WERI-Rb-1 (cell line): ENCODE data around the gene MAP3K14.

Experiments used
- DNase-seq: peaks from one replicate; pipeline ENCODE4 v3.0.0-alpha.2; 2020
- H3K27ac ChIP-seq: fragments of 250-450 bp; sonication (Bioruptor Pico); 2 replicates; pipeline ENCODE4 v1.5.1; 2020; ENCODE audit warnings: mild to moderate bottlenecking, moderate library complexity
- H3K27me3 ChIP-seq: fragments of 250-450 bp; sonication (Bioruptor Pico); 2 replicates; pipeline ENCODE4 v1.5.1; 2021; ENCODE audit warnings: mild to moderate bottlenecking, low read depth, moderate library complexity; ENCODE audit not compliant: insufficient read depth, severe bottlenecking
- H3K36me3 ChIP-seq: fragments of 250-450 bp; sonication (Bioruptor Pico); 2 replicates; pipeline ENCODE4 v1.5.1; 2020; ENCODE audit warnings: mild to moderate bottlenecking, moderate library complexity
- H3K4me3 ChIP-seq: 2 replicates; pipeline ENCODE4 v1.5.1; 2011; ENCODE audit warnings: low read depth, mild to moderate bottlenecking, control low read depth, low read length
- H3K9me3 ChIP-seq: fragments of 250-450 bp; sonication (Bioruptor Pico); 2 replicates; pipeline ENCODE4 v1.5.1; 2021; ENCODE audit warnings: mild to moderate bottlenecking, moderate library complexity; ENCODE audit not compliant: severe bottlenecking
- TF ChIP-seq, protein P1 (sequence below): IDR thresholded peaks from 2 replicates; pipeline ENCODE4 v1.5.1; 2011; ENCODE audit warnings: low read depth, mild to moderate bottlenecking, control low read depth, inconsistent platforms, low read length

Gene MAP3K14

DNA sequence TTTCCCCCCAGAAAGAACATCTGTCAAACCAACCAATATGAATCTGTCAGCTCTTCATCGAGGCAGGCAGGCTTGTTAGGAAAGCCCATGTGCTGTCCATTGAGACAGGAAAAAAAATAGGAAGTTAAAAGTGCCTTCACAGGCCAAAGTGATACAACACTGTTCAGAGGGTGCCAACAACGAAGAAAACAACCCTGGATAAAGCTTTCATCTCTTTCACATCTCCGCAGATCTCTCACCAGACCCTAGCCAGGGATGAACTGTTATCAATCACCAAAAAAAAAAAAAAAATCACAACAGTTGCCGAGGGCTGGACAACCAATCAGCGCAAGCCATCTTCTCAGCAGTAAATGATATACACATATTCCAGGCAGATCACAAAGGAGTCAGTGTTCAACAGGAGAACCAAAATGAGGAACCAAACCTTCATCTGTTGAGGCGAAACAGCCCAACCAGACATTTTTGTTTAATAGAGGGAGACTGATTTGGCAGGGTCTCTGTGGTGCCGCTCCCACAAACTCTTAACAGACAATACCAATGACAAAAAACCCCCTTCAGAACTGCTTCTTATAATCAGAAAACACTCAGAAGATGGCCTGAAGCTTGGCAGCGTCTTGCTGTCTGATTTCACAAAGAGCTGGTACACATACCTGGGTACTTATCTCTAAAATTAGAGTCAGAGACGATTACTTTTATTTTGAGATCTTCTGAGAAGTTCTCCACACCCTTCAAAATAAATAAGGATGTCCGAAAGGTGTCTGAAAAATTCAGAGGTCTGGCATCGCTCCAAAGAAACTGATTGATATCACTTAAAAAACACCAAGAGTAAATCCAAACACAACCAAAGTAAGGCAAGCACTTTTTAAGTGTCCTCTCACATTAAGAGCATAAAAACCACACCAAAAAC lies 1.8 kb downstream of the MAP3K14 start:
- no peak for DNase-seq
- TF ChIP-seq, protein P1, sequence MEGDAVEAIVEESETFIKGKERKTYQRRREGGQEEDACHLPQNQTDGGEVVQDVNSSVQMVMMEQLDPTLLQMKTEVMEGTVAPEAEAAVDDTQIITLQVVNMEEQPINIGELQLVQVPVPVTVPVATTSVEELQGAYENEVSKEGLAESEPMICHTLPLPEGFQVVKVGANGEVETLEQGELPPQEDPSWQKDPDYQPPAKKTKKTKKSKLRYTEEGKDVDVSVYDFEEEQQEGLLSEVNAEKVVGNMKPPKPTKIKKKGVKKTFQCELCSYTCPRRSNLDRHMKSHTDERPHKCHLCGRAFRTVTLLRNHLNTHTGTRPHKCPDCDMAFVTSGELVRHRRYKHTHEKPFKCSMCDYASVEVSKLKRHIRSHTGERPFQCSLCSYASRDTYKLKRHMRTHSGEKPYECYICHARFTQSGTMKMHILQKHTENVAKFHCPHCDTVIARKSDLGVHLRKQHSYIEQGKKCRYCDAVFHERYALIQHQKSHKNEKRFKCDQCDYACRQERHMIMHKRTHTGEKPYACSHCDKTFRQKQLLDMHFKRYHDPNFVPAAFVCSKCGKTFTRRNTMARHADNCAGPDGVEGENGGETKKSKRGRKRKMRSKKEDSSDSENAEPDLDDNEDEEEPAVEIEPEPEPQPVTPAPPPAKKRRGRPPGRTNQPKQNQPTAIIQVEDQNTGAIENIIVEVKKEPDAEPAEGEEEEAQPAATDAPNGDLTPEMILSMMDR = no peak
- Histone ChIP-seq H3K36me3 (peaks cover 7% of the 10 kb centered on the region), H3K27ac (no peak overlapping the region), H3K4me3 (no peak overlapping the region), H3K27me3 (no peaks in the 10 kb centered on the region), H3K9me3 (no peaks in the 10 kb centered on the region)

DNA sequence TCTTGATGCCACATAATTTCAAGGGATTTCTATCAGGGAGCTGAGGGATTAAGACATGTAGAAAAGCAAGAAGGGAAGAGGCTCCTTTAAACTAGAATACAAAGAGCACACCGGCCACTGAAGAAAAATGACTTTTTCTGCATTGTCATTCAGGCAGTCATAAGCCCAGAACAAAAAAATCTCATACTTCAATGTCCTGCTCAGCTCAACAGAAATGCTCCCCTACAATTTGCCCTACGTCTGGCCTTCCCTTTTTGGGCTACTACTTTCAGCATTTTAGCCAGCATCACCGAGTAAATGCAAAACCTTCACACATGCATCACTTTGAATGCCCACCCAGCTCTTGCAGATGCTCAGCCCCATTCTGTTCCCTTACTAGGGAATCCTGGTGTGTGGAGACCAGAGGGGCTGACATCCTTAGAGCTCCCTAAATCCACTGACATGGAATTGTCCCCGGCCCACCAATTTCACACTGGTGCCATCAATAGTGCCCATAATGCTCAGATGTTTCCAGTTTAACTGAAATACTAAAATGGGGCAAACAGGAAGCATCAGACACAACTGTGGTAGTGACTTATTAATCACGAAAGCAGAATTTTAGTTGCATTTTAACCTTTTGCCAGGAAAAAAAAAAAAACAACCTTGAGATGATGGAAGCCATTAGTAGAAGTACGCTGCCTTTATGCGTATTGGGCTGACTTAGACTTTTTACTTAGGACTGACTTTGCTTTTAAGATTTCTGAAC lies 2.7 kb downstream of the MAP3K14 start:
- DNase-seq = no peak
- H3K27me3 ChIP-seq = no peaks in the 10 kb centered on the region
- H3K9me3 ChIP-seq = no peaks in the 10 kb centered on the region
- TF ChIP-seq, protein P1 = no peak
- H3K4me3 ChIP-seq = no peak overlapping the region
- peaks cover 11% of the 10 kb centered on the region for H3K36me3 ChIP-seq
- H3K27ac ChIP-seq = no peak overlapping the region

DNA sequence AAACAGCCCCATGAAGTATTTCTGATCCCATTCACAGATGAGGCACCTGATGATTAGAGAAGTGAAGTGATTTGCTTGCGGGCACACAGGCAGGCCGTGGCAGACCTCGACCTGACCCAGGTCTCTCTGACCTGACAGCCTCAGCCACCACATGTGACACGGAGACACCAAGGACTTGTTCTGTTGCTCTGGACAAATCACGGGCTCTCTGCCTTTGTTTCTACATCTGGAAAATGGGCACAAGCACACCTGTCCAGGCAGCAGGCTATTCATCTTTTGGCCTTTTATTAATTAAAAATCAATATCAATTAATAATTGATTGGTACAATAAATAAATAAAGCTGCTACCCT lies 3.4 kb downstream of the MAP3K14 start:
- TF ChIP-seq, protein P1 = no peak
- Histone ChIP-seq H3K9me3 (no peaks in the 10 kb centered on the region), H3K4me3 (no peak overlapping the region), H3K36me3 (peaks cover 14% of the 10 kb centered on the region), H3K27me3 (no peaks in the 10 kb centered on the region), H3K27ac (no peak overlapping the region)
- DNase-seq = no peak

DNA sequence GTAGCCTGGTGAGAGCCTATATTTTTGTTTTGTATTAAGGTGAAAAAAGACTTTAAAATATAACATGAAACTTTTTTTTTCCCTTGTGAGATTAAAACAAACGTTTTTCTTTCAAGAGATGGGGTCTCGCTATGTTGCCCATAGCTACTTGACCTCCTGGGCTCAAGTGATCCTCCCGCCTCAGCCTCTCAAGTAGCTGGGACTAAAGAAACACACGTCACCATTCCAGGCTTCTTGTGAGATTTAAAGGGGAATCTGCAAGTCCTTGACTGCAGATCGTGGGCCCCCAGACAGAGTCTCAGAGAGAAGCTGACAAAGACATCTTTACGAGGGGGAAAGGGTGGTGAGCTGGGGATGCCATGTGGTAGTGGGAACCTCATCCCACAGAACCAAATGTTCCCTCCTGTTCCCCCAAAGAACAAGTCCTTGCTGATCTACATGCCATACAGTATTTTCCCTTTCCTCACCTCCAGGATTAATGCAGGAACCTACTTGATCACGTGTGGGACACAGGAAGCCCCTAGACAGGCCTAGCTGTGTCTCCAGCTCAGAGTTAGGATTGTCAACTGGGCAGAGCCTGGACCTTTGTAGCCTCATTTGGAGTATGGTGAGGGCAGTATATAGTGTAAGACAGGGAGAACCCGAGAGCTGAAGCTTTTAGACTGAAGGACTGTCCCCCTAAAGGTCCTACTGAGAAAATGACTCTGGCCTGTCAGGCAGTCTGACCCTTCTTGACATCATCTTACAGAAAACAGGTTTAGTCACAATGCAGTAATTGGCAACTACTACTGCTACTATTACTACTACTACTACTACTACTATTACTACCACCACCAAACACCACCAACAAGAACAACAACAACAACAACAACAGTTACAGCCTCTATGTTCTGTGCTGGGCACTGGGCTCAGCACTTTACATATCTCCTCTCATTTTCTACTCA lies 4.1 kb downstream of the MAP3K14 start:
- no peak overlapping the region for H3K27ac ChIP-seq
- H3K4me3 ChIP-seq = no peak overlapping the region
- no peaks in the 10 kb centered on the region for H3K9me3 ChIP-seq
- TF ChIP-seq, protein P1 = no peak
- H3K36me3 ChIP-seq = peaks cover 16% of the 10 kb centered on the region
- no peak for DNase-seq
- H3K27me3 ChIP-seq = no peaks in the 10 kb centered on the region

DNA sequence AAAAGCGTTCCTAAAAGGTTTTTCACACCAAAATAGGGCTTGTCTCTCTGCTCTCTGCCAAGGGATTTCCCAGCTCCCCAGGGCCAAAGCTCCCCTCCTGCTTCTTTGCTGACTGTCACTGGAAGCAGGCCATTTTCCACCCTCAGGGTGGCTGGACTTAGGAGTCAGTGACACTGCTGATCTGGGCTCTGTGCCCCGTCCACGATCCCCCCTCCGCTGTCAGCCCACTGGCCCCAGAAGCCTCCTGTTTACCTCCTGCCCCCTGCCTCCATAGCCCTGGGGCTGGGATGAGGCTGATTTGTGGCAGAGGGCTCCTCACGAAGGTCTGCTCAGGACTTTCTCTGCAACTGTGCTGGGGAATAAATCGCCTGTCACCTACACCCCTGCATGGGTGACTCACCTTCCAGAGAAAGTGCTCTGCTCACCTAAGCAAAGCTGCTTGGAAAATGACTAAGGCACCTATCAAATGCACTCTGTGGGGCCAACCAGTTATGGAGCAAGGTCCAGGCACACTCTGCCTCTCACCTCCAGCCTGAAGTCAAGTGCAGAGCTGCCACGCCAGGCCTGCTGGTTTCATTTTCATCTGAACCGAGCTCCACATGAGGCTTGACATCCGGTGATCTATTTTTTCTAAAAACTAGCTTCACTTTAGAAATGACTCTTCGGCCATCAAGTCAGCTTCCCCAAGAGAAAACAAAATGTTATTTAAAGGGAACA lies 4.9 kb downstream of the MAP3K14 start:
- no peak for DNase-seq
- TF ChIP-seq, protein P1 = no peak
- no peak overlapping the region for H3K27ac ChIP-seq

More for the DNA sequence above, 4.9 kb downstream of the MAP3K14 start:
- H3K36me3 ChIP-seq = peaks cover 21% of the 10 kb centered on the region
- no peaks in the 10 kb centered on the region for H3K9me3 ChIP-seq
- no peaks in the 10 kb centered on the region for H3K27me3 ChIP-seq
- H3K4me3 ChIP-seq = no peak overlapping the region
